K562 (cell line): ENCODE measurements around the gene ETS2. TPM values are rescaled to one million over a fixed set of nuclear protein-coding genes. Genes with fewer than 3 reads are reported as not detected.

Experiments
- ARNT ChIP-seq, 2 experiments: fragments of 450-650 bp; IDR thresholded peaks; 2 replicates each; pipeline ENCODE4 v1.6.1; 2016; ENCODE audit warnings: mild to moderate bottlenecking in 1 of 2
- MTA1 ChIP-seq: fragments of 450-650 bp; IDR thresholded peaks from 2 replicates; pipeline ENCODE4 v1.6.1; 2017; ENCODE audit warnings: borderline replicate concordance
- STAT5A ChIP-seq: IDR thresholded peaks from 2 replicates; pipeline ENCODE4 v1.6.1; 2012; ENCODE audit warnings: low read length, inconsistent platforms, borderline replicate concordance
- TAF1 ChIP-seq: IDR thresholded peaks from 2 replicates; pipeline ENCODE4 v1.6.1; 2011; ENCODE audit warnings: mild to moderate bottlenecking, low read length, moderate library complexity; ENCODE audit not compliant: insufficient read depth, control insufficient read depth, severe bottlenecking; ENCODE audit errors: extremely low read depth
- ZBTB40 ChIP-seq, 2 experiments: fragments of 450-650 bp in 1 of 2; sonication (generic) in 1 of 2; formaldehyde crosslinking in 1 of 2; IDR thresholded peaks; 2 replicates each; pipeline versions ENCODE4 v1.7.1 to v1.9.0; 2016 to 2022; ENCODE audit warnings: inconsistent platforms in 1 of 2, mild to moderate bottlenecking in 1 of 2, missing genetic modification reagents in 1 of 2
- polyA plus RNA-seq, 8 experiments: library from polyadenylated mRNA; depleted of rRNA in 4 of 8; stranded (reverse) in 5 of 8; unstranded in 3 of 8; fragments of >200 nt; fragmentation: Nextera tagmentation in 2 of 8; fragmentation: Illumina TruSeq in 1 of 8; extraction: Ambion mirVana in 2 of 8; extraction: Trizol in 1 of 8; gene quantifications; 2 replicates each; pipeline versions ENCODE4 v1.2.1 to v1.2.3, GENCODE V29; 2011 to 2014; ENCODE audit warnings: inconsistent platforms in 1 of 8, missing spikeins in 1 of 8
- total RNA-seq, 7 experiments: library from RNA; depleted of rRNA in 6 of 7; stranded (reverse); fragments of >200 nt in 6 of 7; fragmentation: Illumina TruSeq in 2 of 7; extraction: Trizol in 2 of 7; gene quantifications; 2 replicates each; pipeline versions ENCODE4 v1.2.1 to v1.2.3, GENCODE V29; 2011 to 2021; ENCODE audit warnings: low replicate concordance in 1 of 7
- TF ChIP-seq, protein P1 (sequence below), 2 experiments: fragments of 450-650 bp; IDR thresholded peaks; 2 replicates each; pipeline ENCODE4 v1.6.1; 2016; ENCODE audit warnings: mild to moderate bottlenecking in 2 of 2, borderline replicate concordance in 1 of 2, low read depth in 1 of 2, moderate library complexity in 1 of 2
- TF ChIP-seq, protein P2 (sequence below): fragments of 250-450 bp; sonication (Bioruptor Pico); IDR thresholded peaks from 2 replicates; pipeline ENCODE4 v1.5.0; 2021; ENCODE audit warnings: mild to moderate bottlenecking, borderline replicate concordance

The ETS2 gene
- total and polyA plus RNA-seq, 9 of the 15 experiments (the other 6 are each of a cell fraction or from before 2014, with no cell fraction given) = 1.7 to 24.4 (median 12.2) TPM

DNA sequence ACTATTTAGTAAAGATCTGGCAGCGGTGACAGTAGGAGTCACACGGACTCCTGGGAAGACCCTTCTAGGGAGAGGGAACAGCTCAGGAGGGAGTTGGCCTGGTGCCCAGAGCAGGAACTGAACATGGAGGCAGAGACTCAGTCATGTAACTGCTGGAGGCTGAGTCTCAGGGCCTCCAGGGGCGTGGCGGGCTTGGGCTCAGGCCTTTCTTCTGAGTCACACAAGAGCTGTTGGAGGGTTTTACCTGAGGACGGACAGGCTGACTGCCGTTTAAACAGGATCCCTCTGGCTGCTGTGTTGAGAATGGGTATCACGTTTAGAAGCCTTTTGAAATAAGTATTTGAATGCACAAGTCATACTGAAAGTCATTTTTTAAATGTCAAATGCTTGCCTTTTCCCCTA, 7.2 kb upstream of the ETS2 start (continued):
- TF ChIP-seq, protein P1, sequence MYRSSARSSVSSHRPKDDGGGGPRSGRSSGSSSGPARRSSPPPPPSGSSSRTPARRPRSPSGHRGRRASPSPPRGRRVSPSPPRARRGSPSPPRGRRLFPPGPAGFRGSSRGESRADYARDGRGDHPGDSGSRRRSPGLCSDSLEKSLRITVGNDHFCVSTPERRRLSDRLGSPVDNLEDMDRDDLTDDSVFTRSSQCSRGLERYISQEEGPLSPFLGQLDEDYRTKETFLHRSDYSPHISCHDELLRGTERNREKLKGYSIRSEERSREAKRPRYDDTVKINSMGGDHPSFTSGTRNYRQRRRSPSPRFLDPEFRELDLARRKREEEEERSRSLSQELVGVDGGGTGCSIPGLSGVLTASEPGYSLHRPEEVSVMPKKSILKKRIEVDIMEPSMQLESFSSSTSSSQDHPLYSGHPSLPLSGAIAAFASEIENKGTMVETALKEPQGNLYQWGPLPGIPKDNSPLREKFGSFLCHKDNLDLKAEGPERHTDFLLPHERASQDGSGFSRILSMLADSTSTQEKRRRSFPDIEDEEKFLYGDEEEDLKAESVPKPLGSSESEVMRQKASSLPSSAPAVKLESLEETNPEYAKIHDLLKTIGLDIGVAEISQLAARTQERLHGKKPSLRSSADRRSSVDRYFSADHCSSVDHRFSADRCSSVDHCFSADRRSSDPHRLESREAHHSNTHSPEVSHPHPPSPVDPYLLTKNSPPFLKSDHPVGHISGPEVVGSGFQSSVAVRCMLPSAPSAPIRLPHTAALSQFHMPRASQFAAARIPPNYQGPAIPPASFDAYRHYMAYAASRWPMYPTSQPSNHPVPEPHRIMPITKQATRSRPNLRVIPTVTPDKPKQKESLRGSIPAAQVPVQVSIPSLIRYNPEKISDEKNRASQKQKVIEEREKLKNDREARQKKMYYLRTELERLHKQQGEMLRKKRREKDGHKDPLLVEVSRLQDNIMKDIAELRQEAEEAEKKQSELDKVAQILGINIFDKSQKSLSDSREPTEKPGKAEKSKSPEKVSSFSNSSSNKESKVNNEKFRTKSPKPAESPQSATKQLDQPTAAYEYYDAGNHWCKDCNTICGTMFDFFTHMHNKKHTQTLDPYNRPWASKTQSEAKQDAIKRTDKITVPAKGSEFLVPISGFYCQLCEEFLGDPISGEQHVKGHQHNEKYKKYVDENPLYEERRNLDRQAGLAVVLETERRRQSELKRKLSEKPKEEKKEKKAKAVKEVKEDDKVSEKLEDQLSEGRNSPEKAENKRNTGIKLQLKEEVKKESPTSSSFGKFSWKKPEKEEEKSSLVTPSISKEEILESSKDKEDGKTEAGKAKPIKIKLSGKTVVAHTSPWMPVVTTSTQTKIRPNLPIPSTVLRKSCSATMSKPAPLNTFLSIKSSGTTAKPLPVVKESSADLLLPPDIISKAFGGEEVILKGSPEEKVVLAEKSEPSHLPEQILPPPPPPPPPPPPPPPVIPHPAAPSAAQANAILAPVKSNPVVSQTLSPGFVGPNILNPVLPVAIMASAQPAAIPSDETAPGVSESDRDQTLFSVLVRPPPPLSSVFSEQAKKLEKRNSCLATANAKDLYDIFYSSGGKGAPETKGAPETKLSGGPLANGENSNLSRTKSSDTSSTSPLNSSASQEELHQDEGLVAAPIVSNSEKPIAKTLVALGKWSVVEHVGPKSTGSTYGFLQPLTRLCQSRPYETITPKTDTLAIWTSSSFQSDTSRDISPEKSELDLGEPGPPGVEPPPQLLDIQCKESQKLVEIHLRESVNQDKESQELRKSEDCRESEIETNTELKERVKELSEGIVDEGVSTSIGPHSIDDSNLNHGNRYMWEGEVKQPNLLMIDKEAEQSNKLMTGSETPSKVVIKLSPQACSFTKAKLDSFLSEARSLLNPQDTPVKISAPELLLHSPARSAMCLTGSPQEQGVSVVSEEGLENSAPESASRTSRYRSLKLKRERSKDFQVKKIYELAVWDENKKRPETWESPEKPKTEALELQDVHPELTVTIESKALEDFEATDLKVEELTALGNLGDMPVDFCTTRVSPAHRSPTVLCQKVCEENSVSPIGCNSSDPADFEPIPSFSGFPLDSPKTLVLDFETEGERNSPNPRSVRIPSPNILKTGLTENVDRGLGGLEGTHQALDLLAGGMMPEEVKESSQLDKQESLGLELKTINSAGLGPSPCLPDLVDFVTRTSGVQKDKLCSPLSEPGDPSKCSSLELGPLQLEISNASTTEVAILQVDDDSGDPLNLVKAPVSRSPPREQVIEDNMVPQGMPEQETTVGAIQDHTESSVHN (IDR thresholded peaks at IDR 0.05; ENCODE audit: borderline replicate concordance in 1 of 2, low read depth in 1 of 2) = no peak
- TF ChIP-seq MTA1 (no peak), STAT5A (no peak), TAF1 (no peak), ARNT (IDR thresholded peaks at IDR 0.05) (peak in 1 of 2 experiments; percentile 37; a peak in 1 of 4 replicates), ZBTB40 (IDR thresholded peaks at IDR 0.05) (no peak), ZBTB40 (CRISPR knock-in tag; IDR thresholded peaks at IDR 0.05) (no peak)
- TF ChIP-seq, protein P2, sequence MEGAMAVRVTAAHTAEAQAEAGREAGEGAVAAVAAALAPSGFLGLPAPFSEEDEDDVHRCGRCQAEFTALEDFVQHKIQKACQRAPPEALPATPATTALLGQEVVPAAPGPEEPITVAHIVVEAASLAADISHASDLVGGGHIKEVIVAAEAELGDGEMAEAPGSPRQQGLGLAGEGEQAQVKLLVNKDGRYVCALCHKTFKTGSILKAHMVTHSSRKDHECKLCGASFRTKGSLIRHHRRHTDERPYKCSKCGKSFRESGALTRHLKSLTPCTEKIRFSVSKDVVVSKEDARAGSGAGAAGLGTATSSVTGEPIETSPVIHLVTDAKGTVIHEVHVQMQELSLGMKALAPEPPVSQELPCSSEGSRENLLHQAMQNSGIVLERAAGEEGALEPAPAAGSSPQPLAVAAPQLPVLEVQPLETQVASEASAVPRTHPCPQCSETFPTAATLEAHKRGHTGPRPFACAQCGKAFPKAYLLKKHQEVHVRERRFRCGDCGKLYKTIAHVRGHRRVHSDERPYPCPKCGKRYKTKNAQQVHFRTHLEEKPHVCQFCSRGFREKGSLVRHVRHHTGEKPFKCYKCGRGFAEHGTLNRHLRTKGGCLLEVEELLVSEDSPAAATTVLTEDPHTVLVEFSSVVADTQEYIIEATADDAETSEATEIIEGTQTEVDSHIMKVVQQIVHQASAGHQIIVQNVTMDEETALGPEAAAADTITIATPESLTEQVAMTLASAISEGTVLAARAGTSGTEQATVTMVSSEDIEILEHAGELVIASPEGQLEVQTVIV (CRISPR knock-in tag) = no peak
